ENCODE measurements around the gene TPM1.

- TF ChIP-seq CTCF (IDR thresholded peaks at IDR 0.05), result no peak
- no peak for TF ChIP-seq POLR2AphosphoS5 (IDR thresholded peaks at IDR 0.05; ENCODE audit: low read depth, low read length)
- no peak for TF ChIP-seq TCF7L2 (IDR thresholded peaks at IDR 0.05; ENCODE audit: low read depth, low read length)
- TF ChIP-seq REST (IDR thresholded peaks at IDR 0.05; ENCODE audit: insufficient read depth in 1 of 2, low read depth in 2 of 2, low read length in 1 of 2), result no peak
- no peak for TF ChIP-seq SIN3A (IDR thresholded peaks at IDR 0.05; ENCODE audit: borderline replicate concordance, insufficient read depth, low read depth, low read length)
These were observed 3.4 kb upstream of the TPM1 start for GRCh38 chr15:63038926-63039673.

Data from Panc1 (cell line).